SK-N-SH (cell line): ENCODE results near the gene TPD52L2. TPM values are rescaled to one million over a fixed set of nuclear protein-coding genes. Genes with fewer than 3 reads are reported as not detected.

ENCODE experiments used
- CTCF ChIA-PET: fragments of 300-600, 350-600 bp; formaldehyde crosslinking; extraction: SDS; loops from one replicate; lab custom pipeline; 2021; lab: Yijun Ruan, JAX
- POLR2A ChIA-PET: fragments of 350-600 bp; sonication (Branson Sonifier 250); formaldehyde crosslinking; extraction: SDS; loops from one replicate; lab custom pipeline; 2020; ENCODE audit warnings: antibody characterized with exemption, inconsistent platforms; lab: Yijun Ruan, JAX
- DNase-seq: peaks from one replicate; pipeline ENCODE4 v3.0.0; 2012
- H2AFZ ChIP-seq: fragments of 200-600 bp; sonication (generic); 2 replicates; pipeline ENCODE4 v1.8.1; 2016; ENCODE audit warnings: antibody characterized with exemption, mild to moderate bottlenecking, low read depth
- H3F3A ChIP-seq: fragments of 200-600 bp; sonication (generic); replicated peaks from 2 replicates; pipeline ENCODE3; 2016; ENCODE audit warnings: antibody characterized with exemption, mild to moderate bottlenecking; ENCODE audit not compliant: insufficient read depth
- H3K27ac ChIP-seq, 2 experiments: fragments of 200-500 bp in 1 of 2; fragments of 200-600 bp in 1 of 2; sonication (Bioruptor generic) in 1 of 2; sonication (generic), shearing (Covaris generic) in 1 of 2; 2 replicates each; pipeline versions ENCODE4 v1.5.1 to v1.6.1; 2014 to 2016; ENCODE audit warnings: low read depth in 2 of 2, inconsistent platforms in 1 of 2, low read length in 1 of 2, mild to moderate bottlenecking in 1 of 2, mixed read lengths in 1 of 2
- H3K27me3 ChIP-seq: fragments of 200-600 bp; sonication (generic), shearing (Covaris generic); 2 replicates; pipeline ENCODE4 v1.6.1; 2016; ENCODE audit warnings: mixed run types; ENCODE audit not compliant: insufficient read depth
- H3K36me3 ChIP-seq, 2 experiments: fragments of 200-500 bp in 1 of 2; fragments of 200-600 bp in 1 of 2; sonication (Bioruptor generic) in 1 of 2; sonication (generic) in 1 of 2; replicated peaks in 1 of 2; 2 replicates each; pipeline versions ENCODE3 to v1.5.1; 2014 to 2016; ENCODE audit warnings: low read length in 1 of 2, mild to moderate bottlenecking in 1 of 2; ENCODE audit not compliant: insufficient read depth in 2 of 2, control insufficient read depth in 1 of 2
- H3K4me1 ChIP-seq, 2 experiments: fragments of 200-500 bp in 1 of 2; fragments of 200-600 bp in 1 of 2; sonication (Bioruptor generic) in 1 of 2; sonication (generic), shearing (Covaris generic) in 1 of 2; 2 replicates each; pipeline versions ENCODE4 v1.5.1 to v1.6.1; 2014 to 2016; ENCODE audit warnings: low read depth in 1 of 2, low read length in 1 of 2, mixed run types in 1 of 2; ENCODE audit not compliant: insufficient read depth in 2 of 2, control insufficient read depth in 1 of 2
- H3K4me2 ChIP-seq: fragments of 200-600 bp; sonication (generic), shearing (Covaris generic); 2 replicates; pipeline ENCODE4 v1.6.1; 2017; ENCODE audit warnings: mixed run types
- H3K4me3 ChIP-seq, 2 experiments: fragments of 200-500 bp in 1 of 2; fragments of 200-600 bp in 1 of 2; sonication (Bioruptor generic) in 1 of 2; sonication (generic), shearing (Covaris generic) in 1 of 2; 2 replicates each; pipeline versions ENCODE4 v1.5.1 to v1.8.1; 2014 to 2016; ENCODE audit warnings: low read depth in 2 of 2, inconsistent platforms in 1 of 2, low read length in 1 of 2, mild to moderate bottlenecking in 1 of 2, mixed read lengths in 1 of 2, moderate library complexity in 1 of 2
- H3K79me2 ChIP-seq: fragments of 200-600 bp; sonication (generic); 2 replicates; pipeline ENCODE4 v1.8.1; 2017; ENCODE audit warnings: mild to moderate bottlenecking; ENCODE audit not compliant: insufficient read depth
- H3K9ac ChIP-seq: fragments of 200-600 bp; sonication (generic); 2 replicates; pipeline ENCODE4 v1.6.1; 2017; ENCODE audit warnings: mixed run types
- H3K9me2 ChIP-seq: fragments of 200-600 bp; sonication (generic); 2 replicates; pipeline ENCODE4 v1.6.1; 2017; ENCODE audit warnings: mixed run types
- H3K9me3 ChIP-seq: fragments of 200-600 bp; sonication (generic); 2 replicates; pipeline ENCODE4 v1.6.1; 2017; ENCODE audit warnings: mixed run types, mild to moderate bottlenecking, moderate library complexity
- H4K20me1 ChIP-seq: fragments of 200-600 bp; sonication (generic); 2 replicates; pipeline ENCODE4 v1.6.1; 2017; ENCODE audit warnings: mild to moderate bottlenecking, mixed run types; ENCODE audit not compliant: insufficient read depth
- EZH2phosphoT487 ChIP-seq: fragments of 200-600 bp; sonication (generic); IDR thresholded peaks from 2 replicates; pipeline ENCODE4 v1.6.1; 2017; ENCODE audit warnings: low read depth, mixed run types, mild to moderate bottlenecking, antibody characterized with exemption, moderate library complexity, borderline replicate concordance
- FOXJ3 ChIP-seq: sonication (generic); formaldehyde crosslinking; IDR thresholded peaks from 2 replicates; pipeline ENCODE4 v1.5.1; 2020; ENCODE audit warnings: mild to moderate bottlenecking, missing genetic modification reagents
- FOXM1 ChIP-seq: IDR thresholded peaks from 2 replicates; pipeline ENCODE4 v1.4.0; 2012; ENCODE audit warnings: low read depth, mild to moderate bottlenecking
- GATA2 ChIP-seq: sonication (generic); formaldehyde crosslinking; IDR thresholded peaks from 2 replicates; pipeline ENCODE4 v1.5.0; 2020; ENCODE audit warnings: mild to moderate bottlenecking, missing genetic modification reagents
- JUND ChIP-seq: IDR thresholded peaks from 2 replicates; pipeline ENCODE4 v1.4.0; 2012
- MEF2A ChIP-seq: IDR thresholded peaks from 2 replicates; pipeline ENCODE4 v1.4.0; 2012; ENCODE audit warnings: low read depth, borderline replicate concordance
- MXI1 ChIP-seq: IDR thresholded peaks from 2 replicates; pipeline ENCODE4 v1.6.1; 2012; ENCODE audit warnings: mild to moderate bottlenecking, low read depth, low read length, improper control_type of control experiment
- NRF1 ChIP-seq: IDR thresholded peaks from 2 replicates; pipeline ENCODE4 v1.6.1; 2012; ENCODE audit warnings: low read depth, mild to moderate bottlenecking, low read length
- SMC3 ChIP-seq: IDR thresholded peaks from 2 replicates; pipeline ENCODE4 v1.6.1; 2012; ENCODE audit warnings: low read depth, low read length, improper control_type of control experiment
- TAF1 ChIP-seq: IDR thresholded peaks from 2 replicates; pipeline ENCODE4 v1.6.1; 2012; ENCODE audit warnings: low read depth, mild to moderate bottlenecking, low read length, moderate library complexity, borderline replicate concordance
- TCF12 ChIP-seq: IDR thresholded peaks from 2 replicates; pipeline ENCODE4 v1.4.0; 2012
- YY1 ChIP-seq: IDR thresholded peaks from 2 replicates; pipeline ENCODE4 v1.4.0; 2012; ENCODE audit warnings: low read depth, mild to moderate bottlenecking
- WGBS: methylation state at CpG from one replicate; pipeline ENCODE4 v1.1.6; 2017; ENCODE audit warnings: low lambda C conversion rate; 5-methylcytosine and 5-hydroxymethylcytosine counted together
- polyA plus RNA-seq, 3 experiments: library from polyadenylated mRNA; depleted of rRNA; stranded (reverse); fragments of >200 nt; gene quantifications; 2 replicates each; pipeline ENCODE4 v1.2.3, GENCODE V29; 2012
- TF ChIP-seq, protein P1 (sequence below): IDR thresholded peaks from 2 replicates; pipeline ENCODE4 v1.4.0; 2012; ENCODE audit warnings: low read depth
- TF ChIP-seq, protein P2 (sequence below): fragments of 150-350 bp; IDR thresholded peaks from 2 replicates; pipeline ENCODE4 v1.6.1; 2016; ENCODE audit warnings: mild to moderate bottlenecking, low read depth, low read length

TPD52L2 gene
- polyA plus RNA-seq, 1 of the 3 experiments (the other 2 are of a cell fraction): 137 TPM

DNA sequence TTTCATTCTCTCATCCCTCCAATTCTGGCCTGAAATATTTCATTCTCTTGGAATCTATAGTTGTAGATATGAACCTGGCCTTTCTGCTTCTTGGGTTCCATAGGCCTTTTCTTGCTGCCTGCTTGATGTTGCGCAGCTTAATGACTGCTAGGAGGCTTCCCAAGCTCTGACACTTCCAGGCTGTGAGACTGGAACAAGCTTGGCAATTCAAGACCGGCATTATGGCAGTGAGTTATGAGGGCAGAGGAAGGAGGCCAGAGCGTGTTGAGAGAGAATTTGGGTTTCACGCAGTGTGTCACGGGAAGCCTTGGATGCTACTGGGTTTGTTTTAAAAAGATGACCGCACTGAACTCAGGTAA, 28.9 kb downstream of the TPD52L2 start (continued):
- TF ChIP-seq FOXM1 (no peak), SMC3 (no peak), GATA2 (CRISPR knock-in tag) (no peak), NRF1 (no peak), MXI1 (no peak), MEF2A (no peak), YY1 (no peak)

DNA sequence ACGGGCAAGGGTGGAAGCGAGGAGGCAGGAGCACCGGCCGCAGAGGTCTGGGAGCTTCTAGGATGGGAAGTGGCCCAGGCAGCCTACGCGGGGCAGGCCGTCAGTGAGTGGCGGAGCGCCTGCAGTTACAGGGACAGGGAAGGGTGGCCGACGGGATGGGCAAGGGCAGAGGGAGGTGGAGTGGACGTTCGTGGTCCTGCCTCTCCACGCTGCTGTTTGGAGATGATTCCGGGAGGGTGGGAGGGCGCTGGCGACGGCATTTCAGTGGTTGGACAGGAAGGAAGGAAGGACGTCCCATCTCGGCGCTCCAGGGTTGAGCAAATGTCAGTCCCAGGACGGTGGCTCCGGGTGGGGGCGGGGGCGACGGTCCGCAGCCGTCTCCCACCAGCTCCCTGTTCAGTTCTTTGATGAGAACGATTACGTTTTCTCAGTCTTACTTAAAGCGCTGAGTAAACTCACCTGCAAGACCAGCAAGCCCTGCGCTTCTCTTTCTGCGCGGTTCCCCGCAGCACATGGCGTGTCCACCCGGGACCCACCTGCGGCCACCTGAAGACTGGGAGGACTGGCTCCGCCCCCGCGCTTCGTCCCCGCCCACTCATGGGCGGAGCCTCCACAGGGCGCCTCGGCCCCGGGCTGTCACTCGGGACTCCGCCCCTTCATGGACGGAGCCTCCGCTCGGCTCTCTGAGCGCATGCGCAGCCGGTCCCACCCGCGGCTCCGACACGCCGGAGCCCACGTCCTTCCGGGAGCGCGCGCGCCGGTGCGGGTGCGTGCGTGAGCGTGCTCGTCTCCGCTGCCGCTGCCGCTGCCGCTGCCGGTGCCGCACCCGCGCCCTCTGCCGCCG, 29.5 kb downstream of the TPD52L2 start, which contains the start of gene DNAJC5:
Gene DNAJC5 (plus strand): TSS at position 769 of the 844 bp plus-strand sequence. CDS start 33,220 bp downstream, outside the sequence.
- WGBS: 18% methylated on average over 35 of the region's 82 CpGs
- Histone ChIP-seq H3K4me3 (peak within 1 kb of the TSS; percentile 54 to 71), H3F3A (peaks cover 25% of the 10 kb centered on the region), H3K9me3 (no peaks in the 10 kb centered on the region), H3K27me3 (no peaks in the 10 kb centered on the region), H3K4me2 (peak within 1 kb of the TSS; percentile 83), H3K4me1 (peaks cover 7 to 15% of the 10 kb centered on the region in 2 experiments; a peak in 3 of 4 replicates), H3K9me2 (no peaks in the 10 kb centered on the region), H3K79me2 (peaks cover 42% of the 10 kb centered on the region), H2AFZ (peak within 1 kb of the TSS; percentile 81), H4K20me1 (peaks cover 51% of the 10 kb centered on the region), H3K9ac (peak within 1 kb of the TSS; percentile 69), H3K27ac (peak within 1 kb of the TSS in 1 of 2 experiments; percentile 28; a peak in 2 of 4 replicates), H3K36me3 (peaks cover 4 to 20% of the 10 kb centered on the region in 2 experiments)
- POLR2A ChIA-PET: interaction anchor here (0.7 to 1.4 kb wide), 2 partner anchors 10 to 29 kb away, joined by 3 to 6 read pairs; partner anchors contain the start of gene TPD52L2
- peak; percentile 100 for DNase-seq
- TF ChIP-seq JUND (no peak), MXI1 (0 out of 2 replicates have a peak, but pooled peaks have one; percentile 28), TAF1 (0 out of 2 replicates have a peak, but pooled peaks have one; percentile 23), NRF1 (peak; percentile 94), FOXJ3 (CRISPR knock-in tag) (no peak), EZH2phosphoT487 (no peak), TCF12 (no peak)
- CTCF ChIA-PET: interaction anchor here (0.8 to 2.0 kb wide), 3 partner anchors 14 to 175 kb away, joined by 3 to 6 read pairs (median 3); no protein-coding TSS in a partner anchor

DNA sequence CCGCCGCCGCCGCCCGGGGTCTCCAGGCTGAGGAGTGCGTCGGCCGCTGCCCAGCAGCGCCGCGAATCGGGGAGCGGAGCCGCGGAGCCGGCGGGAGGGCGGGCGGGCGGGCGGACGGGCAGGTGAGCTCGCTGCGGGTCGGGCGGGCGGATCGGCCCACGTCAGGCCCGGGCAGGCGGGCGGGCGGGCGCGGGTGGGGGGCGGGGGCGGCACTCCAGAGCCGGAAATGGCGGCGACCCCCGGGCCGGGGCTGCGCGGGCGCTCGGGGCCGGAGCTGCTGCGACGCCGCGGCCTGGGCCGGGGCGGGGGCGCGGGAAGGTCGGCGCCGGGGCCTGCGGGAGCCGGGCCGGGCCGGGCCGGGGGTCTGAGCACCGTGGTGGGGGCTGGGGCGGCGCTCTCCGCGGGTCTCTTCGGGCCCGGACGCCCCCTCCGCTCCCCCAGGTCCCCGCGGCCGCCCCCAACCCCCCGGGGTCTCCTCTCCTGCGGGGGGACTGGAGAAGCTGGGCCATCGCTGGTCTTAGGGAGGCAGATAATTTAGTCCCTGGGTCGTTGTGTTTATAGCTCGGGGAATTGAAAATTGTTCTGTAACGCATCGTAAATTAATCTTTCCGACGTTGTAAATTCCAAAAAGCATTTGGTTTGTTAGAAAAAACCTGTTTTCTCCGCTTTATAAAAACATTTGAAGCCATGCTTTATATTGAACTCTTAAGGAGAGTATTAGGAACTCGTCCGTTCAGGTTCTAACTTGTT, 30.3 kb downstream of the TPD52L2 start:
- peaks cover 56% of the 10 kb centered on the region for H4K20me1 ChIP-seq
- no peaks in the 10 kb centered on the region for H3K27me3 ChIP-seq
- H2AFZ ChIP-seq: no peak overlapping the region; the same call in 1 of the 2 replicates
- H3K9ac ChIP-seq: peak overlapping the region; percentile 69
- CTCF ChIA-PET: interaction anchor here (0.6 to 2.2 kb wide), 8 partner anchors 11 to 357 kb away, joined by 3 to 7 read pairs (median 3); partner anchors contain the start of gene PRPF6
- WGBS: 4% methylated on average over 11 of the region's 87 CpGs
- H3K9me3 ChIP-seq: no peaks in the 10 kb centered on the region
- H3K4me3 ChIP-seq: peak overlapping the region; percentile 54 to 71
- H3K27ac ChIP-seq: peak overlapping the region in 1 of 2 experiments; percentile 28; a peak in 2 of 4 replicates
- peaks cover 25% of the 10 kb centered on the region for H3F3A ChIP-seq
- no peak for DNase-seq
- H3K4me2 ChIP-seq: peak overlapping the region; percentile 83
- no peaks in the 10 kb centered on the region for H3K9me2 ChIP-seq
- peaks cover 0 to 12% of the 10 kb centered on the region in 2 experiments for H3K36me3 ChIP-seq
- H3K4me1 ChIP-seq: peaks cover 7 to 15% of the 10 kb centered on the region in 2 experiments; a peak in 3 of 4 replicates
- TF ChIP-seq, protein P1, sequence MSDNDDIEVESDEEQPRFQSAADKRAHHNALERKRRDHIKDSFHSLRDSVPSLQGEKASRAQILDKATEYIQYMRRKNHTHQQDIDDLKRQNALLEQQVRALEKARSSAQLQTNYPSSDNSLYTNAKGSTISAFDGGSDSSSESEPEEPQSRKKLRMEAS: no peak
- TF ChIP-seq MXI1: no peak
- no peak for TF ChIP-seq GATA2 (CRISPR knock-in tag)
- no peak for TF ChIP-seq JUND
- TF ChIP-seq, protein P2, sequence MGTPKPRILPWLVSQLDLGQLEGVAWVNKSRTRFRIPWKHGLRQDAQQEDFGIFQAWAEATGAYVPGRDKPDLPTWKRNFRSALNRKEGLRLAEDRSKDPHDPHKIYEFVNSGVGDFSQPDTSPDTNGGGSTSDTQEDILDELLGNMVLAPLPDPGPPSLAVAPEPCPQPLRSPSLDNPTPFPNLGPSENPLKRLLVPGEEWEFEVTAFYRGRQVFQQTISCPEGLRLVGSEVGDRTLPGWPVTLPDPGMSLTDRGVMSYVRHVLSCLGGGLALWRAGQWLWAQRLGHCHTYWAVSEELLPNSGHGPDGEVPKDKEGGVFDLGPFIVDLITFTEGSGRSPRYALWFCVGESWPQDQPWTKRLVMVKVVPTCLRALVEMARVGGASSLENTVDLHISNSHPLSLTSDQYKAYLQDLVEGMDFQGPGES: no peak
- POLR2A ChIA-PET: no interaction called here
- H3K79me2 ChIP-seq: peaks cover 50% of the 10 kb centered on the region
